A549 (cell line): ENCODE results near the gene AMDHD2. TPM values are rescaled to one million over a fixed set of nuclear protein-coding genes. Genes with fewer than 3 reads are reported as not detected.
A peak's percentile ranks its signal among the peaks of the same experiment; 100 is the strongest.

Experiments
- ATAC-seq, 2 experiments: fragments of 200-7000 bp in 1 of 2; fragments of >200 bp in 1 of 2; cut with Nextera tagmentation in 1 of 2; cut with Tn5 transposase in 1 of 2; 3 replicates each; pipeline versions ENCODE4 v1.8.0 to v1.9.1; 2018 to 2020; ENCODE audit warnings: mild to moderate bottlenecking in 1 of 2, moderate library complexity in 1 of 2
- CTCF ChIA-PET: fragments of 300-600 bp; sonication (Branson Sonifier 250); formaldehyde crosslinking; extraction: SDS; loops from one replicate; lab custom pipeline; 2021; ENCODE audit warnings: antibody characterized with exemption, inconsistent platforms; lab: Yijun Ruan, JAX
- POLR2A ChIA-PET: fragments of 350-600 bp; formaldehyde crosslinking; extraction: SDS; loops from one replicate; lab custom pipeline; 2021; ENCODE audit warnings: antibody characterized with exemption, inconsistent platforms; lab: Yijun Ruan, JAX
- DNase-seq, 2 experiments: peaks; one replicate each; pipeline versions ENCODE4 v3.0.0 to v3.0.0-alpha.2; 2011 to 2016; ENCODE audit warnings: low read depth in 1 of 2, low spot score in 1 of 2
- FAIRE-seq: peaks from 2 replicates; lab custom pipeline; 2011; peaks lifted over from hg19 to GRCh38; lab: Jason Lieb, UNC
- H3K27ac ChIP-seq, 2 experiments: fragments of >200 bp; sonication (Bioruptor Twin); formaldehyde crosslinking; 3 replicates each; pipeline ENCODE4 v1.5.1; 2016 to 2017
- H3K4me1 ChIP-seq: fragments of >200 bp; sonication (Bioruptor Twin); formaldehyde crosslinking; 3 replicates; pipeline ENCODE4 v1.6.1; 2016
- H3K4me2 ChIP-seq: fragments of >200 bp; sonication (Bioruptor Twin); formaldehyde crosslinking; 3 replicates; pipeline ENCODE4 v1.6.1; 2016
- H3K4me3 ChIP-seq: fragments of >200 bp; sonication (Bioruptor Twin); formaldehyde crosslinking; 3 replicates; pipeline ENCODE4 v1.5.1; 2016
- H3K9me3 ChIP-seq: fragments of >200 bp; sonication (Bioruptor Twin); formaldehyde crosslinking; 3 replicates; pipeline ENCODE4 v1.6.1; 2016
- CHD2 ChIP-seq: fragments of 150-350 bp; IDR thresholded peaks from 2 replicates; pipeline ENCODE4 v1.6.1; 2014; ENCODE audit warnings: low read length; ENCODE audit not compliant: partially characterized antibody
- CHD4 ChIP-seq: fragments of 200-600 bp; sonication (generic); IDR thresholded peaks from 2 replicates; pipeline ENCODE4 v1.6.1; 2016; ENCODE audit warnings: antibody characterized with exemption, mild to moderate bottlenecking, borderline replicate concordance
- EHMT2 ChIP-seq: fragments of 200-600 bp; sonication (generic); IDR thresholded peaks from 2 replicates; pipeline ENCODE4 v1.6.1; 2016; ENCODE audit warnings: antibody characterized with exemption, low read depth, mild to moderate bottlenecking, moderate library complexity
- EP300 ChIP-seq, 2 experiments: fragments of >200 bp; sonication (Bioruptor Twin); formaldehyde crosslinking; IDR thresholded peaks; 2 replicates in 1 of 2; 3 replicates in 1 of 2; pipeline ENCODE4 v1.6.1; 2016 to 2017
- ESRRA ChIP-seq: fragments of 150-350 bp; IDR thresholded peaks from 2 replicates; pipeline ENCODE4 v1.6.1; 2014; ENCODE audit warnings: mild to moderate bottlenecking, low read length, borderline replicate concordance
- FOSL2 ChIP-seq, 2 experiments: fragments of 450-650 bp in 1 of 2; fragments of >200 bp in 1 of 2; sonication (Bioruptor Twin) in 1 of 2; formaldehyde crosslinking; IDR thresholded peaks; 2 replicates each; pipeline versions ENCODE4 v1.5.0 to v1.6.1; 2016 to 2020; ENCODE audit warnings: mild to moderate bottlenecking in 1 of 2, moderate library complexity in 1 of 2
- FOXS1 ChIP-seq: fragments of 250-450 bp; sonication (Bioruptor Pico); IDR thresholded peaks from 2 replicates; pipeline ENCODE4 v1.5.0; 2020; ENCODE audit warnings: mild to moderate bottlenecking, moderate library complexity
- HOXA7 ChIP-seq: fragments of 250-450 bp; sonication (Bioruptor Pico); IDR thresholded peaks from 2 replicates; pipeline ENCODE4 v1.5.0; 2020; ENCODE audit warnings: mild to moderate bottlenecking, moderate library complexity
- KDM5A ChIP-seq: fragments of 200-600 bp; sonication (generic); IDR thresholded peaks from 2 replicates; pipeline ENCODE4 v1.6.1; 2016; ENCODE audit warnings: antibody characterized with exemption, mild to moderate bottlenecking
- MYC ChIP-seq: IDR thresholded peaks from 2 replicates; pipeline ENCODE4 v1.6.1; 2012; ENCODE audit warnings: mild to moderate bottlenecking, inconsistent platforms, low read length, improper control_type of control experiment, borderline replicate concordance
- NPAS2 ChIP-seq: fragments of 250-450 bp; sonication (Bioruptor Pico); IDR thresholded peaks from 2 replicates; pipeline ENCODE4 v1.8.0; 2022; ENCODE audit warnings: mild to moderate bottlenecking, moderate library complexity, borderline replicate concordance
- NR3C1 ChIP-seq: fragments of >200 bp; sonication (Bioruptor Twin); formaldehyde crosslinking; IDR thresholded peaks from 3 replicates; pipeline ENCODE4 v1.6.1; 2017
- PBX3 ChIP-seq: IDR thresholded peaks from 2 replicates; pipeline ENCODE4 v1.6.1; 2012
- PHF8 ChIP-seq: fragments of 200-600 bp; sonication (generic); IDR thresholded peaks from 2 replicates; pipeline ENCODE4 v1.6.1; 2016; ENCODE audit warnings: low read depth, mild to moderate bottlenecking, antibody characterized with exemption, moderate library complexity, borderline replicate concordance
- RNF2 ChIP-seq: fragments of 200-600 bp; sonication (generic); IDR thresholded peaks from 2 replicates; pipeline ENCODE4 v1.6.1; 2016; ENCODE audit warnings: low read depth, mild to moderate bottlenecking, antibody characterized with exemption, moderate library complexity, borderline replicate concordance
- SMC3 ChIP-seq: fragments of >200 bp; sonication (Bioruptor Twin); formaldehyde crosslinking; IDR thresholded peaks from 3 replicates; pipeline ENCODE4 v1.6.1; 2018; ENCODE audit warnings: inconsistent platforms
- TFCP2L1 ChIP-seq: fragments of 250-450 bp; sonication (Bioruptor Pico); IDR thresholded peaks from 2 replicates; pipeline ENCODE4 v1.5.0; 2021; ENCODE audit warnings: mild to moderate bottlenecking
- ZC3H11A ChIP-seq: fragments of 450-650 bp; IDR thresholded peaks from 2 replicates; pipeline ENCODE4 v1.6.1; 2014; ENCODE audit warnings: antibody characterized with exemption, mild to moderate bottlenecking
- WGBS: methylation state at CpG from one replicate; pipeline ENCODE4 v1.1.6; 2017; ENCODE audit errors: missing lambda C conversion rate; 5-methylcytosine and 5-hydroxymethylcytosine counted together
- polyA plus RNA-seq, 4 experiments: library from polyadenylated mRNA; depleted of rRNA in 3 of 4; stranded (reverse); fragments of >200 nt; fragmentation: RNase III in 1 of 4; extraction: RNeasy Plus Mini Kit Qiagen cat#74134 plus additional on column Dnase treatment in 1 of 4; gene quantifications; 2 replicates in 3 of 4; 3 replicates in 1 of 4; pipeline ENCODE4 v1.2.3, GENCODE V29; 2011 to 2017
- TF ChIP-seq, protein P1 (sequence below): fragments of 250-450 bp; sonication (Bioruptor Pico); IDR thresholded peaks from 2 replicates; pipeline ENCODE4 v1.5.0; 2020; ENCODE audit warnings: low read depth, mild to moderate bottlenecking, moderate library complexity
- TF ChIP-seq, protein P2 (sequence below): IDR thresholded peaks from 2 replicates; pipeline ENCODE4 v1.6.1; 2012; ENCODE audit warnings: low read depth, borderline replicate concordance

The AMDHD2 gene
- polyA plus RNA-seq, 2 of the 4 experiments (the other 2 are of a cell fraction), result 6.6 to 28.8 TPM

DNA sequence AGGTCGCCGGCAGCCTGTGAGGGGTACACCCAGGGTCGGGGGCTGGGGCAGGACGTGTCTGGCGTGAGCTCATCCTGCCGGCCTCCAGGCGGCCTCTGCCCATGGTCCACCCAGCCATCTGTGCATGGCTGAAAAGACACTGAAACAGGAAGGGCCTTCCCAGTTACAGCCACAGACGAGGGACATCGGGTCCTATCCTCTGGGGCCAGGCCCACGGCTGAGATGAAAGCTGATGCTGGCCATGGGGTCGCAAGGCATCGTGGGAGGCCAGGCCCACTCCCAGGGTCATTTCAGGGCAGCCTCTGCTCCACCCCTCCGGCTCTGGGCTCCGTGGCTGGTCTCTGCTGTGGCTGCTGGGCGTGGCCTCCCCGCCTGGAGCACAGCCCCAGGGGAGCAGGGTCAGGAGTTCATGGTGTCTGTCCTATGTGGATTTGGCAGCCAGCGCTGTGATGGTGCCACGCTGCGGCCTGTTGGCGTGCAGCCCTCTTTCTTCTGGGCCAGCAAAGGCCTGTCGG is 23.0 kb upstream of the AMDHD2 start:
- Histone ChIP-seq H3K27ac (peak overlapping the region in 1 of 2 experiments; percentile 55; a peak in 2 of 6 replicates), H3K4me1 (peaks cover 17% of the 10 kb centered on the region), H3K4me3 (no peak overlapping the region), H3K4me2 (peak overlapping the region; percentile 35; the same call in 2 of the 3 replicates), H3K9me3 (no peaks in the 10 kb centered on the region)
- WGBS, result 56% methylated on average over 16 of the region's 21 CpGs
- FAIRE-seq (no peak), ATAC-seq (no peak), DNase-seq (no peak)
- TF ChIP-seq HOXA7 (CRISPR knock-in tag) (no peak), TFCP2L1 (CRISPR knock-in tag) (no peak), FOSL2 (IDR thresholded peaks at IDR 0.05) (no peak), FOSL2 (CRISPR knock-in tag; IDR thresholded peaks at IDR 0.05) (no peak)
- CTCF ChIA-PET, result interaction anchor here (1.0 to 6.4 kb wide), 3 partner anchors 10 to 67 kb away, joined by 4 to 98 read pairs (median 4); no protein-coding TSS in a partner anchor
- POLR2A ChIA-PET, result no interaction called here

DNA sequence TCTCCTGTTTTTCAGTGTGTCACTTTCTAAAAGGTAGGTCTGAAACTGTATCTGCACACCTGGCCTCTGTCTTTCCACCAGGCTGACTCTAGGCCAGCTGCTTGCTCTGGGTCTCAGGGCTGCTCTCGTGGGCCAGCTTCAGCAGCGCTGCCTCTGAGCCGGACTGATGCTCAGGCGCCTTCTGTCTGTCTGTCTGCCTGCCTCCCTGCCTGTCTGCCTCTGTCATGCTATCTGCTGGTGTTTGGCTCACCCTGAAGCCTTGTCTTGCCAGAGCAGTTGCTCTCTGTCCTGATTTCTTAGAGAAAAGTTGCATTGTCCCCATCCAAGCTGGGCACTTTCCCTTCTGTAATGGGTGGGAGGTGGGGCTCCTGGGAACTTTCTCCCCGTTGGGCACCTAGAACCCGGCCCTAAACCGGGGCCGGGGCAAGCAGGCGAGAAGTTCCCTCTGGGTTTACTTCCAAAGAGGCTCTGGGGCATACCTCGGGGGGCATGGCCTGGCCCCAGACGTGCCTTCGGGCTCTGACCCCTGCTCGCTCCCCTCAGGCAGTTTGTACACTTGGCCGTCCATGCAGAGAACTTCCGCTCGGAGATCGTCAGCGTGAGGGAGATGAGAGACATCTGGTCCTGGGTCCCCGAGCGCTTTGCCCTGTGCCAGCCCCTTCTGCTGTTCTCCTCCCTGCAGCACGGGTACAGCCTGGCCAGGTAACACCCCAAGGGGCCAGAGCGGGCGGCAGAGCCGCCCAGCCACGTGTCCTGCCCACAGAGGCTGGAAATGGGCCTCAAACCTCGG is 22.3 kb upstream of the AMDHD2 start:
- 90% methylated on average over 22 of the region's 26 CpGs for WGBS
- ChIA-PET POLR2A (no interaction called here), CTCF (interaction anchor here (0.6 to 6.4 kb wide), 4 partner anchors 11 to 303 kb away, joined by 3 to 98 read pairs (median 4); partner anchors contain the start of gene ABCA3)
- H3K4me2 ChIP-seq, result peak overlapping the region; percentile 35; the same call in 2 of the 3 replicates
- no peak overlapping the region for H3K4me3 ChIP-seq
- FAIRE-seq (no peak), DNase-seq (no peak), ATAC-seq (no peak)
- H3K27ac ChIP-seq, result peak overlapping the region; percentile 20 to 55; a peak in 2 of 6 replicates
- H3K4me1 ChIP-seq, result peaks cover 22% of the 10 kb centered on the region
- no peaks in the 10 kb centered on the region for H3K9me3 ChIP-seq
- TF ChIP-seq NPAS2 (CRISPR knock-in tag) (no peak), CHD2 (no peak), PHF8 (no peak), SMC3 (no peak), PBX3 (no peak), NR3C1 (no peak), RNF2 (no peak), HOXA7 (CRISPR knock-in tag) (no peak), TFCP2L1 (CRISPR knock-in tag) (no peak), ZC3H11A (no peak), CHD4 (no peak), KDM5A (no peak), MYC (no peak), FOXS1 (CRISPR knock-in tag) (no peak), EHMT2 (no peak), ESRRA (no peak), EP300 (IDR thresholded peaks at IDR 0.05) (no peak)
- TF ChIP-seq, protein P1, sequence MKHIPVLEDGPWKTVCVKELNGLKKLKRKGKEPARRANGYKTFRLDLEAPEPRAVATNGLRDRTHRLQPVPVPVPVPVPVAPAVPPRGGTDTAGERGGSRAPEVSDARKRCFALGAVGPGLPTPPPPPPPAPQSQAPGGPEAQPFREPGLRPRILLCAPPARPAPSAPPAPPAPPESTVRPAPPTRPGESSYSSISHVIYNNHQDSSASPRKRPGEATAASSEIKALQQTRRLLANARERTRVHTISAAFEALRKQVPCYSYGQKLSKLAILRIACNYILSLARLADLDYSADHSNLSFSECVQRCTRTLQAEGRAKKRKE, result no peak
- TF ChIP-seq, protein P2, sequence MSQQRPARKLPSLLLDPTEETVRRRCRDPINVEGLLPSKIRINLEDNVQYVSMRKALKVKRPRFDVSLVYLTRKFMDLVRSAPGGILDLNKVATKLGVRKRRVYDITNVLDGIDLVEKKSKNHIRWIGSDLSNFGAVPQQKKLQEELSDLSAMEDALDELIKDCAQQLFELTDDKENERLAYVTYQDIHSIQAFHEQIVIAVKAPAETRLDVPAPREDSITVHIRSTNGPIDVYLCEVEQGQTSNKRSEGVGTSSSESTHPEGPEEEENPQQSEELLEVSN, result no peak
